Superior temporal gyrus (tissue), 1 donor: ENCODE measurements around the gene DPP10.
A peak's percentile ranks its signal among the peaks of the same experiment; 100 is the strongest.

ENCODE experiments used
- DNase-seq: peaks from one replicate; pipeline ENCODE4 v3.0.0-alpha.2; 2016; ENCODE audit errors: extremely low spot score

Gene DPP10

GRCh38 chr2:114810092-114810491 is 367.7 kb downstream of the DPP10 start:
- no peak for DNase-seq

- no peak for DNase-seq
Observed at GRCh38 chr2:114812261-114812660, 369.8 kb downstream of the DPP10 start.

- no peak for DNase-seq
Observed at GRCh38 chr2:114814355-114814754, 371.9 kb downstream of the DPP10 start.

- no peak for DNase-seq
Observed at GRCh38 chr2:114821055-114821454, 378.6 kb downstream of the DPP10 start.

- no peak for DNase-seq
Observed at GRCh38 chr2:114843963-114844362, 401.5 kb downstream of the DPP10 start.

GRCh38 chr2:114857196-114857595 is 414.8 kb downstream of the DPP10 start:
- no peak for DNase-seq

GRCh38 chr2:114859726-114860510 is 417.5 kb downstream of the DPP10 start:
- DNase-seq = no peak

- DNase-seq = peak; percentile 66
Observed at GRCh38 chr2:114862243-114862642, 419.8 kb downstream of the DPP10 start.

DNA sequence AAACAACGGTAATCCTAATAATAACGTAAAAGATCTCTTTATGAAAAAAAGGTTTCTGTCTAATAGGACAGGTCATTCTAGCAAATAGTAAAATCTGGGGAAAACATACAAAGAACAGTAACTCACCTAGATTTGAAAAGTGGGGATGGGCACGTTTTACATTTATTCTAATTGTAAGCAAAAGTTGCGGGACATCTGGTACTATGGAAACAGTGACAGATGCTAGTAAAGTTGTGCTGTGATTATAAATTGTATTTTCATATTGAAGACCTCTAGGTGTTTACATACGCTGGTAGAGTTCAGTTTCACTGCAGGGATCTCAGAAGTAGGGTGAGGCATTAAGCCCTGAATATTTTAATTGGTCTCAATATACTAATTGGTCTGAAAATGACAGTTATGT is 422.5 kb downstream of the DPP10 start:
- no peak for DNase-seq

- no peak for DNase-seq
Observed at GRCh38 chr2:114880046-114880445, 437.6 kb downstream of the DPP10 start.

- DNase-seq = no peak
Observed at GRCh38 chr2:114919985-114920384, 477.5 kb downstream of the DPP10 start.

DNA sequence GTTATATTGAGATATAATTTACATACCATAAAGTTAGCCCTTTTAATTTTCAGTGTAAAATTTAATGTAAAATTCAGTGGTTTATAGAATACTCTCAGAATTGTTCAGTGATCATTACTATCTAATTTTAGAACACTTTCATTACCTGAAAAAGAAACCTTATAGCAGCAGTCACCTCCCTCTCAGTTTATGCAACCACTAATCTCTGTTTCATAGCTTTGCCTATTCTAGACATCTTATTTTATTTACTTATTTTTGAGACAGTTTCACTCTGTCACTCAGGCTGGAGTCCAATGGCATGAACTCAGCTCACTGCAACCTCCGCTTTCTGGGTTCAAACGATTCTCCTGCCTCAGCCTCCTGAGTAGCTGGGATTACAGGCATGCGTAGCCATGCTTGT is 479.6 kb downstream of the DPP10 start:
- no peak for DNase-seq

- DNase-seq = no peak
Observed at GRCh38 chr2:114925296-114926255, 483.1 kb downstream of the DPP10 start.

DNA sequence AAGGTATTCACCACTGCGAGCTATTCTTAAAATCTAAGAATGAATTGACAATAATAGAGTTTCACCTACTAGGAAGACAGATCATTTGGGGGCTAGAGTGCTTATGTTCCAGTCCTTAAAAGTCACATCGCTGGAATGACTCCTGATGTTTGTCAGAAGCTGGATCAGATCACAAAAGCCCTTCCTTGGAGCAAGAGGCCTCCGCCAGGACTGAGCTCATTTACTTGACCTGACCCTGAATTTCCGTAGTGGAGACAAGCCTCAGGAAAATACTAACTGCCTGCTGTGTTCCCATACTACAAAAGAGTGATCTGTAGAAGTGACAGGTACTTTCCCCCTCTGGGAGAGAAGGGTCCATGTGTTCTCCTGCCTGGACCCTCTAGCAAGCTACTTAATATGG is 483.9 kb downstream of the DPP10 start:
- DNase-seq = no peak

GRCh38 chr2:114929225-114929624 is 486.8 kb downstream of the DPP10 start:
- DNase-seq = no peak

DNA sequence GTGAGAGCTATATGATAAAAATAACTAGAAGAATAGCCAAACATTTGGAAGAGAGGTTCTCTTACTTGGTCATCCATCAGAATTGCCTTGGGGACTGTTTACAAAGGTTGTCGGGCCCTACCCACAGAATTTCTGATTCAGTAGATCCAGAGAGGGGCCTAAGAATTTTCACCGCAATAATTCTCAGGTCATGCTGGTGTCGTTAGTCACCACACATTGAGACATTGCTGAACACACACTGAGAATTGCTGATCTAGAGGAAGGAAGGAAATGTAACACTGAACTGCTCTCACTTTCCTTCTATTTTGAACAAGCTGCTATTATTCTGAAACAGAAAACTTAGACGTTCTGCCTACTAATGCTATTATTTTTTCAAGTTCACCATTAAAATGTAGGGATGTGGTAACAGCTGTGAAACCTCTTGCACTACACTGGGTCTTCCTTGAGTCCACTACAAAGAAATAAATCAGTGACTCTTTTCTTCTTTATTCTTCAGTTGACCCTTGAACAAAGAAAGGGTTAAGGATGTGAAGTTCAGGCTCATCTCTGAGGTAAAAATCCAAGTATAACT is 491.3 kb downstream of the DPP10 start:
- DNase-seq = no peak

DNA sequence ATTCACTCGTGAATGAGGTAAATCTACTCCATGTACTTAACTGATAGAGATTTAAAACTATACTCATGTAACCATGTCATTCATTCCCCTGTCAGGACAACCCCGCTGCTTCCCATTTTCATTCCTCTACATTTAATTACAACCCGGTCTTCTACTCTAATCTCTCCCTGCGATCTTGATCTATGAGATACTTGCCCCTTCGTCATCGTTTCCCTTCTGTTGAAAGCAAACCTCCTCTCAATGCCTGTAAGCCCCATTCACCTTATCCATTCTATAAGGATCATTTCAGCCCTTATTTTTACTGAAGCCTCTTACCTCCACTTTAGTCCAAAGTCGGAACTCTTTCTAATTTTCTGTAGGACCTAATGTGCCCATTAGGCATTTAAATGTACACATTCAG is 492.6 kb downstream of the DPP10 start:
- DNase-seq = no peak

DNA sequence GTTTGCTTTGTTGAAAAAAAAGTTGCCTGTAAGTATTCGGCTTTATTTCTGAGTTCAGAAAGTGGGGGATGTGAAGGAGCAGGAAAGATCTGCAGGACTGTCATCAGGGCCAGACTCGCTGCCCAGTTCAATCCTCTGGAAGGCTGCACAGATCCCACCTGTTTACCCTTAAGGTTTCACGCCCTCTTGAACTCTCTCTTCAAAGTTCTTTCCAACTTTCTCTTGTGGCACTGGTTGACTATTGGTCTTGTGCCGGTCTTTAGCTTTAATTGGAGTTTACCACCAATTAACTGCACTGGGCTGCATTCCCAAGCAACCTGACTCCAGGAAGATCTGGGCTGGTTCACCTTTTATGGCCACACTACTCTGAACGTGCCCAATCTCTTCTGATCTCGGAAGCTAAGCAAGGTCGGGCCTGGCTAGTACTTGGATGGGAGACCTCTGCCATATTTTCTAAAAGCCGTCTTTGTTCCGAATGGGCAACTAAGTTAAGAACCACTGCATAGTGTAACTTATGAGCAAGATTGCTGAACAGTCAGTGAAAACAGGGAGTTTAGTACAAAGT is 495.0 kb downstream of the DPP10 start:
- DNase-seq = no peak

DNA sequence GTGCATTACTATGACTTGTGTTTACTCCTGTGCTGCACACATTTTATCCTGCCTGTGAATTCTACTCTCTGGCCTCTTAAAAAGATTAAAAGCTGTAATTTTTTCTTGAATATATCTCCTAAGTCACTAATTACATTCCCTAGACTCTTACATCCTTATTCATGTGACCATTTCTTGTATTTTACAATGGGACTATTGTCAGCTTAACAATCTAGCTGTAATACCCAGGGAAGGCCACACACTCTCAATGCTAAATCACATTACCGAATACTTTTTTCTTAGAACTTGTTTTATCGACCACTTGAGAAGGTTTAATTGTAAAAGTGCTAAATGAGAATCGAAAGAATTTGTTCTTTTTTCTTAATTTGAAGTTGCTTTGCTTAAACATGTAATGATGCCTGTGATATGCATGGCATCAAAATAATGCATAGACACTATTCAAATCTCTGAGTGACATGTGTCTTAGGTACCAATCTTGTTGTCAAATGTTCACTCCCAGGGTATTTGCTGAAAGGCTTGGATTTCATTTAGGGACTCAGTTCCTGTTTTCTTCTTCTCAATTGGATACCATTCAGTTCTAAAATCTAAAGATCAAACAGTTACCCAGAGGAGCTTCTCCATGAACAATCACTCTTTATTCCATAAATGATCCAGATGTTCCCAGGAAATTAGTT is 498.5 kb downstream of the DPP10 start:
- DNase-seq = peak; percentile 70

DNA sequence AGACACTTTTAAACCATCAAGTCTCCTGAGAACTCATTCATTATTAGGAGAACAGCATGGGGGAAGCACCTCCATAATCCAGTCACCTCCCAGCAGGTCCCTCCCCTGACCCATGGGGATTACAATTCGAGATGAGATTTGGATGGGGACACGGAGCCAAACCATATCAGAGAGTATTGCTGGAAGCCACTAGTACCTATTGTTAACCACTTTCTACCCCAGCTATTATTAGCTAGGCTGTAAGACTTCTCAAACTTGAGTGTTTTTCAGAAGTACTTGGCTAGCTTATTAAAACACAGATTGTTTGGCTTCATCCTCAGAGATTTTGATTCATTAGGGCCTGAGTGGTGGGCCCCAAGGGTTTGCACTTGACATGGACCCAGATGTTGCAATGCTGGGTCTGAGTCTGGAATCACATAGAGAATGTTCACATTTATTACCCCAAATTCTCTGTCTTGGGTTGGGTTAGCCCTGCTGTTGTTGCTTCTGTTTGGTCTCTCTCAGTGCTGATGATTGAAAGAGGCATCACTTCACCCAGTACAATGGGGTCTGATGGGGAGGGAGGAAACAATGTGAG is 506.9 kb downstream of the DPP10 start:
- DNase-seq = no peak

GRCh38 chr2:114960389-114960788 is 517.9 kb downstream of the DPP10 start:
- DNase-seq = no peak
